Measurements from ENCODE around the gene USP40.

DNA sequence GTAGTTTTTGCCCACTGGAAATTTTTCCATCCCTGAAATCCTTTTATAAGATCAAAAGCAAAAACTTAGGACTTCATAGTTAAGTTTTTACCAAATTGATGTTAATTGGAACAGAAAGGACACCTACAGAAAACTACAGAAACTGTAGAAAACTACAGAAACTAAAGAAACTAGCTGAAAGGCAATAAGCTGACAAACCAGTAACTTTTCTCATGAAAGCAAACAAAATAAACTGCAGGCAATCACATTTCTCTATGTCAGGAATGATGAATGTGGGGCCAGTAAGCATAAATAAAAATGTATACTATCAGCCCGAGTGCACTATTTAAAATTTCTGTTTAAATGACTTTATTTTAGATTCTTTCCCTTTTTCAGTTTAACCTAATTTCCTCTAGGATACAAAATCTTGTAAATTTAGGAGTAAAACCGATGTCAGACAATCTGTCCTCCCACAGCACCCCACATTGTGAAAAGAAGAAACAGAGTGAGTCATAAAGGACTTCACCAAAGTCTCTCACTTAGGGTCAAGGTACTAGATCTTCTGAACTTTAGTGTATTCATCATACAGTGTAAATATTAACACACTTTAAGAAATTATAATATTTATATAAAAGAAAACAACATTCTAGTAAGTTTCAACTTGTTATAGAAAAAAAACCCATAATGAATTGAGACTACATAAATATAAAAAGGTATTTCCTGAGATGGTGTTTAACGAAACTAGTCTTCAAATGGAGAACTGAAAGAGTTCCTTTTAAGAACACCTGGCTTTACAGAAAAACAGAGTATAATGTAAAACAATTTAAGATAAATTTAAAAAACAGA lies 46.6 kb downstream of the USP40 start:
- TF ChIP-seq, protein P1, sequence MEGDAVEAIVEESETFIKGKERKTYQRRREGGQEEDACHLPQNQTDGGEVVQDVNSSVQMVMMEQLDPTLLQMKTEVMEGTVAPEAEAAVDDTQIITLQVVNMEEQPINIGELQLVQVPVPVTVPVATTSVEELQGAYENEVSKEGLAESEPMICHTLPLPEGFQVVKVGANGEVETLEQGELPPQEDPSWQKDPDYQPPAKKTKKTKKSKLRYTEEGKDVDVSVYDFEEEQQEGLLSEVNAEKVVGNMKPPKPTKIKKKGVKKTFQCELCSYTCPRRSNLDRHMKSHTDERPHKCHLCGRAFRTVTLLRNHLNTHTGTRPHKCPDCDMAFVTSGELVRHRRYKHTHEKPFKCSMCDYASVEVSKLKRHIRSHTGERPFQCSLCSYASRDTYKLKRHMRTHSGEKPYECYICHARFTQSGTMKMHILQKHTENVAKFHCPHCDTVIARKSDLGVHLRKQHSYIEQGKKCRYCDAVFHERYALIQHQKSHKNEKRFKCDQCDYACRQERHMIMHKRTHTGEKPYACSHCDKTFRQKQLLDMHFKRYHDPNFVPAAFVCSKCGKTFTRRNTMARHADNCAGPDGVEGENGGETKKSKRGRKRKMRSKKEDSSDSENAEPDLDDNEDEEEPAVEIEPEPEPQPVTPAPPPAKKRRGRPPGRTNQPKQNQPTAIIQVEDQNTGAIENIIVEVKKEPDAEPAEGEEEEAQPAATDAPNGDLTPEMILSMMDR (IDR thresholded peaks at IDR 0.05) = no peak
- TF ChIP-seq POLR2A (IDR thresholded peaks at IDR 0.05) = no peak
